T follicular helper cell (primary cell): Measurements from ENCODE around the gene SLU7.

Source experiments
- DNase-seq: peaks from one replicate; pipeline ENCODE4 v3.0.0-alpha.2; 2020; ENCODE audit warnings: low read depth
- total RNA-seq, 2 experiments: gene quantifications; one replicate each; lab custom pipeline; 2026; lab: John Stamatoyannopoulos, UW

The SLU7 gene
- total RNA-seq = 121 to 124 reads per million in 2 experiments

- DNase-seq = peak; percentile 88
These were observed at the start of gene SLU7 for GRCh38 chr5:160418561-160419457. SLU7 (minus strand) TSS chr5:160419081; CDS start chr5:160415294, 3,787 bp downstream.

- DNase-seq = no peak
These were observed 49.6 kb upstream of the SLU7 start for GRCh38 chr5:160468363-160468975.

- DNase-seq = peak; percentile 60
These were observed 48.9 kb upstream of the SLU7 start for GRCh38 chr5:160467555-160468362.

- no peak for DNase-seq
These were observed 48.1 kb upstream of the SLU7 start for GRCh38 chr5:160466889-160467554.

GRCh38 chr5:160466116-160466515 lies 47.2 kb upstream of the SLU7 start:
- DNase-seq = no peak

- no peak for DNase-seq
These were observed 45.6 kb upstream of the SLU7 start for GRCh38 chr5:160464466-160464797.

- no peak for DNase-seq
These were observed 45.0 kb upstream of the SLU7 start for GRCh38 chr5:160463740-160464465.

GRCh38 chr5:160463227-160463626 lies 44.3 kb upstream of the SLU7 start:
- DNase-seq = no peak

GRCh38 chr5:160462167-160462566 lies 43.3 kb upstream of the SLU7 start:
- DNase-seq = no peak

- DNase-seq = no peak
These were observed 42.5 kb upstream of the SLU7 start for GRCh38 chr5:160461378-160461777.

- DNase-seq = no peak
These were observed 41.6 kb upstream of the SLU7 start for GRCh38 chr5:160460377-160461049.

GRCh38 chr5:160458806-160459800 lies 40.2 kb upstream of the SLU7 start:
- no peak for DNase-seq

- DNase-seq = no peak
These were observed 38.4 kb upstream of the SLU7 start for GRCh38 chr5:160457252-160457651.

- DNase-seq = no peak
These were observed 37.7 kb upstream of the SLU7 start for GRCh38 chr5:160456480-160457177.

GRCh38 chr5:160455600-160455999 lies 36.7 kb upstream of the SLU7 start:
- no peak for DNase-seq

GRCh38 chr5:160453751-160454150 lies 34.9 kb upstream of the SLU7 start:
- no peak for DNase-seq

GRCh38 chr5:160452795-160453194 lies 33.9 kb upstream of the SLU7 start:
- DNase-seq = no peak

GRCh38 chr5:160452036-160452435 lies 33.2 kb upstream of the SLU7 start:
- DNase-seq = no peak

- DNase-seq = no peak
These were observed 32.4 kb upstream of the SLU7 start for GRCh38 chr5:160451281-160451680.
